Stimulated activated CD4-positive, alpha-beta T cell treated with anti-CD3 and anti-CD28 coated beads, TNF-alpha, amount 100 ng/mL, for 24 hours (primary cell): ENCODE measurements around the gene NOTCH4.
"Not testable (repeated sequence)": the region's sequence is repeated elsewhere in the genome, so short reads cannot be mapped to it uniquely, and the experiment has no call there.

ENCODE experiments used
- DNase-seq, 3 experiments: peaks; one replicate each; pipeline ENCODE4 v3.0.0-alpha.2; 2020; ENCODE audit warnings: low read depth in 3 of 3

NOTCH4 gene

GRCh38 chr6:32194388-32194787 is 29.5 kb downstream of the NOTCH4 start:
- DNase-seq, result no peak

GRCh38 chr6:32193096-32193495 is 30.8 kb downstream of the NOTCH4 start:
- DNase-seq, result not testable (repeated sequence)

- DNase-seq, result peak in 2 of 3 experiments; percentile 29 to 52
These were observed 31.2 kb downstream of the NOTCH4 start, which contains the start of gene GPSM3 for GRCh38 chr6:32192608-32193039. Gene GPSM3 (minus strand): TSS chr6:32192643. CDS start chr6:32192513, 130 bp downstream.

- no peak for DNase-seq
These were observed 31.9 kb downstream of the NOTCH4 start for GRCh38 chr6:32191696-32192607.

GRCh38 chr6:32190911-32191677 is 32.8 kb downstream of the NOTCH4 start:
- no peak for DNase-seq

GRCh38 chr6:32190054-32190851 is 33.6 kb downstream of the NOTCH4 start, which contains the start of gene PBX2:
Gene PBX2 (minus strand): TSS chr6:32190202. CDS start chr6:32189915, 287 bp downstream.
- peak; percentile 65 to 86 (median 75) for DNase-seq

- no peak for DNase-seq
These were observed 34.2 kb downstream of the NOTCH4 start for GRCh38 chr6:32189742-32190053.

GRCh38 chr6:32189069-32189741 is 34.7 kb downstream of the NOTCH4 start:
- DNase-seq, result no peak

GRCh38 chr6:32188381-32189068 is 35.3 kb downstream of the NOTCH4 start:
- no peak for DNase-seq

- not testable (repeated sequence) for DNase-seq
These were observed 36.0 kb downstream of the NOTCH4 start for GRCh38 chr6:32187725-32188380.

GRCh38 chr6:32187009-32187709 is 36.7 kb downstream of the NOTCH4 start:
- DNase-seq, result no peak

GRCh38 chr6:32186151-32186840 is 37.6 kb downstream of the NOTCH4 start:
- DNase-seq, result not testable (repeated sequence)

GRCh38 chr6:32185681-32186131 is 38.2 kb downstream of the NOTCH4 start:
- DNase-seq, result peak in 1 of 3 experiments; percentile 70

- no peak for DNase-seq
These were observed 39.7 kb downstream of the NOTCH4 start, which contains the start of gene AGER for GRCh38 chr6:32184084-32184640. Gene AGER (minus strand): TSS chr6:32184253. CDS start chr6:32184222, 31 bp downstream.

- no peak for DNase-seq
These were observed 40.3 kb downstream of the NOTCH4 start for GRCh38 chr6:32183483-32184083.

- no peak for DNase-seq
These were observed 40.8 kb downstream of the NOTCH4 start for GRCh38 chr6:32183030-32183429.

- DNase-seq, result no peak
These were observed 41.3 kb downstream of the NOTCH4 start for GRCh38 chr6:32182555-32182981.
